GM12873 (cell line): ENCODE measurements around the gene ASCL5.

Experiments used
- TF ChIP-seq, protein P1 (sequence below): IDR thresholded peaks from 2 replicates; pipeline ENCODE4 v1.5.1; 2012; ENCODE audit warnings: low read depth, mild to moderate bottlenecking, moderate library complexity, low read length, control low read depth; ENCODE audit not compliant: insufficient read depth; ENCODE audit errors: missing control alignments

The ASCL5 gene

DNA sequence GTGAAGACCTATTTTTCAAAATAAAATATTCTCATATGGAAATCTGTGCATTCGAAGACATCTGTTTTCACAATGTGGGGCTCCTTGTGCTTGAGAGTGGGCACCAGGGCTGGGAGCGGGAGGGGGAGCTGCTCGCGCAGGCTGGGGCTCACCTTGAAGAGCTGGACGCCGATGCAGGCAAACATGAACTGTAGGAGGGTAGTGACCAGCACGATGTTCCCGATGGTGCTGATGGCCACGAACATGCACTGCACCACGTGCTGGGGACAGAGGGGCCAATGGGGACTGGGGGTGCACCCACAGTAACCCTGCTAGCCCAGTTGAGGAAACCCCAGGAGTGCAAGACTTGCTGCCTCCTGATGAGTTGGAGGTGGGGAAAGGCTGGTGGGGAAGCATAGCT lies 61.3 kb downstream of the ASCL5 start:
- TF ChIP-seq, protein P1, sequence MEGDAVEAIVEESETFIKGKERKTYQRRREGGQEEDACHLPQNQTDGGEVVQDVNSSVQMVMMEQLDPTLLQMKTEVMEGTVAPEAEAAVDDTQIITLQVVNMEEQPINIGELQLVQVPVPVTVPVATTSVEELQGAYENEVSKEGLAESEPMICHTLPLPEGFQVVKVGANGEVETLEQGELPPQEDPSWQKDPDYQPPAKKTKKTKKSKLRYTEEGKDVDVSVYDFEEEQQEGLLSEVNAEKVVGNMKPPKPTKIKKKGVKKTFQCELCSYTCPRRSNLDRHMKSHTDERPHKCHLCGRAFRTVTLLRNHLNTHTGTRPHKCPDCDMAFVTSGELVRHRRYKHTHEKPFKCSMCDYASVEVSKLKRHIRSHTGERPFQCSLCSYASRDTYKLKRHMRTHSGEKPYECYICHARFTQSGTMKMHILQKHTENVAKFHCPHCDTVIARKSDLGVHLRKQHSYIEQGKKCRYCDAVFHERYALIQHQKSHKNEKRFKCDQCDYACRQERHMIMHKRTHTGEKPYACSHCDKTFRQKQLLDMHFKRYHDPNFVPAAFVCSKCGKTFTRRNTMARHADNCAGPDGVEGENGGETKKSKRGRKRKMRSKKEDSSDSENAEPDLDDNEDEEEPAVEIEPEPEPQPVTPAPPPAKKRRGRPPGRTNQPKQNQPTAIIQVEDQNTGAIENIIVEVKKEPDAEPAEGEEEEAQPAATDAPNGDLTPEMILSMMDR = no peak

DNA sequence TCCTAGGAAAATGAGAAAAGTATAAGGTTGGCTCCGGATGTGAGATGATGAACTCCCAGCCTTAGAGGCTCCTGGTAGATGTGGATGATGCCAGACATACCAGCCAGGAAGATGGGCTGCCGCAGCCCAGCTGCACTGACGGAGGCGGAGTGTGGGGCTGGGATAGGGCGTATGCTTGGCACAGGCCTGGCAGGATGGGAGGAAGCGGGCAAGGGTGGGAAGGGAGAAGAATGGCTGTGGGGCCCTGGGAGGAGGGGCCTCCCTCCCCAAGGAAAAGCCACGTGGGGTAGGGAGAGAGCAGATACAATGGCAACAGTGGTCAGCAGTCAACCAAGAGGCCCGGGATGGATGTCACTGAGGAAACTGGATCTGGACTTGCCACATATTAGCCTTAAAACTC lies 62.2 kb downstream of the ASCL5 start:
- TF ChIP-seq, protein P1 = no peak
